Measurements from ENCODE around the gene OR1F1.
"Not testable (repeated sequence)": the region's sequence is repeated elsewhere in the genome, so short reads cannot be mapped to it uniquely, and the experiment has no call there.

The OR1F1 gene

GRCh38 chr16:3187798-3188674, at the start of gene OR1F1:
Gene OR1F1 (plus strand): TSS chr16:3188204.
- Mint-ChIP-seq H3K36me3 (ENCODE audit: insufficient read depth) (peaks cover 55% of the 10 kb centered on the region), H3K27me3 (peaks cover 77% of the 10 kb centered on the region), H3K4me3 (peak within 1 kb of the TSS; percentile 77), H3K9me3 (peaks cover 5% of the 10 kb centered on the region), H3K4me1 (peaks cover 53% of the 10 kb centered on the region), H3K27ac (ENCODE audit: low read depth) (peak within 1 kb of the TSS; percentile 96)
- DNase-seq (ENCODE audit: low spot score in 2 of 2) (peak; percentile 50 to 62), ATAC-seq (replicated peaks; ENCODE audit: extremely low read depth, poor library complexity, severe bottlenecking) (peak; percentile 45)

DNA sequence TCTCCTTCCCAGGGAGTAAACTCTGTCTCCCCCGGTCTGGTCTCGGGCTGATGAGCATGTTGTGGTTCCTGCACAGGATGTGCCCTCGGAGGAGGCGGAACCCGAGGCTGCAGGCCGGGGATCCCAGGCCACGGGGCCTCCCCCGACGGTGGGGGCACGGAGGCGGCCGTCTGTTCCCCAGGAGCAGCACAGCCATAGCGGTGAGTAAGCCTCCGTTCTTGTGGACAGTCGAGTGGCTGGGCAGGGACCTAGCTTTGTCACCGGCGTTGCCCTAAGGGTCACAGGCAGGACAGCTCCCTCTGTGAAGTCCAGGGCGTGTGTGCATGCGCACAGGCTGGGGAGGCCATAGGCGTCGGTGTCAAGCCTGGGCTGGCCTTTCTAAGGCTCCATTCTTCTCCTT, 49.7 kb upstream of the OR1F1 start:
- DNase-seq (ENCODE audit: low spot score in 2 of 2) (no peak), ATAC-seq (replicated peaks; ENCODE audit: extremely low read depth, poor library complexity, severe bottlenecking) (no peak)
- Mint-ChIP-seq H3K4me3 (no peak overlapping the region), H3K4me1 (peaks cover 19% of the 10 kb centered on the region), H3K27ac (ENCODE audit: low read depth) (no peak overlapping the region), H3K9me3 (no peaks in the 10 kb centered on the region), H3K36me3 (ENCODE audit: insufficient read depth) (peaks cover 23% of the 10 kb centered on the region), H3K27me3 (no peaks in the 10 kb centered on the region)

GRCh38 chr16:3138823-3139426, 49.1 kb upstream of the OR1F1 start:
- DNase-seq (ENCODE audit: low spot score in 2 of 2) (no peak), ATAC-seq (replicated peaks; ENCODE audit: extremely low read depth, poor library complexity, severe bottlenecking) (no peak)
- peaks cover 15% of the 10 kb centered on the region for H3K4me1 Mint-ChIP-seq
- peaks cover 23% of the 10 kb centered on the region for H3K36me3 Mint-ChIP-seq (ENCODE audit: insufficient read depth)
- no peaks in the 10 kb centered on the region for H3K27me3 Mint-ChIP-seq
- H3K27ac Mint-ChIP-seq (ENCODE audit: low read depth): no peak overlapping the region
- no peaks in the 10 kb centered on the region for H3K9me3 Mint-ChIP-seq
- H3K4me3 Mint-ChIP-seq: no peak overlapping the region

DNA sequence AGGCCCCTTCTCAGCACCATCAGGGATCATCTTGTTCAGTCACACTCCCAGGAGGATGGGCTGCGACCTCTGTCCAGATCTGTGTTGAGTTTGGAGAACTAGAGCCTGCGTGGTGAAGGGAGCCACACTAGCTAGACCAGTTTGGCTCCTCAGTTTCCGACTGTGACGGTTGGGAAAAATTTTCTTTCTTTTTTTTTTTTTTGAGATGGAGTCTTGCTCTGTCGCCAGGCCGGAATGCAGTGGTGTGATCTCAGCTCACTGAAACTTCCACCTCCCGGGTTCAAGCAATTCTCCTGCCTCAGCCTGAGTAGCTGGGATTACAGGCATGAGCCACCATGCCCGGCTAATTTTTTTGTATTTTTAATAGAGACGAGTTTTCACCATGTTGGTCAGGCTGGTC, 48.4 kb upstream of the OR1F1 start:
- not testable (repeated sequence) for H3K27ac Mint-ChIP-seq (ENCODE audit: low read depth)

DNA sequence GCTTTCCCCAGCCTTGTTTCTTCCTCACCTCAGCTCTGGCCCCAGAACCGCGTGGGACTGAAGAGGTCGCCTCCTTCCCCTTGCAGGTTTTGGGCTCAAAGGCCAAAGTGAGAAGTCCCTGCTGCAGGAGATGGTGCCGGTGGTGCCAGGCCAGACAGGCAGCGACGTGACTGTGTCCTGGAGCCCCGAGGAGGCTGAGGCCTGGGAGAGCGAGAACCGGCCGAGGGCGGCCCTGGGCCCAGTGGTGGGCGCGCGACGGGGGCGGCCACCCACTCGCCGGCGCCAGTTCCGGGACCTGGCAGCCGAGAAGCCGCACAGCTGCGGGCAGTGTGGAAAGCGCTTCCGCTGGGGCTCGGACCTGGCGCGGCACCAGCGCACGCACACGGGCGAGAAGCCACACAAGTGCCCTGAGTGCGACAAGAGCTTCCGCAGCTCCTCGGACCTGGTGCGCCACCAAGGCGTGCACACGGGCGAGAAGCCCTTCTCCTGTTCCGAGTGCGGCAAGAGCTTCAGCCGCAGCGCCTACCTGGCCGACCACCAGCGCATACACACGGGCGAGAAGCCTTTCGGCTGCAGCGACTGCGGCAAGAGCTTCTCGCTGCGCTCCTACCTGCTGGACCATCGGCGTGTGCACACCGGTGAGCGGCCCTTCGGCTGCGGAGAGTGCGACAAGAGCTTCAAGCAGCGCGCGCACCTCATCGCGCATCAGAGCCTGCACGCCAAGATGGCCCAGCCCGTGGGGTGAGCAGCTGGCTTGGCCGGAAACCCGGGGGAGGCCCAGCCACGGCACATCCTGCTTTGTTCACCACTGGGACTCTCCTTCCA, 47.2 kb upstream of the OR1F1 start:
- H3K4me1 Mint-ChIP-seq: peaks cover 11% of the 10 kb centered on the region
- no peak overlapping the region for H3K4me3 Mint-ChIP-seq
- no peaks in the 10 kb centered on the region for H3K9me3 Mint-ChIP-seq
- H3K27ac Mint-ChIP-seq (ENCODE audit: low read depth): no peak overlapping the region
- DNase-seq (ENCODE audit: low spot score in 2 of 2) (no peak), ATAC-seq (replicated peaks; ENCODE audit: extremely low read depth, poor library complexity, severe bottlenecking) (no peak)
- peaks cover 18% of the 10 kb centered on the region for H3K36me3 Mint-ChIP-seq (ENCODE audit: insufficient read depth)
- H3K27me3 Mint-ChIP-seq: no peaks in the 10 kb centered on the region

More for the DNA sequence above, 48.4 kb upstream of the OR1F1 start:
- not testable (repeated sequence) for ATAC-seq (replicated peaks; ENCODE audit: extremely low read depth, poor library complexity, severe bottlenecking); DNase-seq (ENCODE audit: low spot score in 2 of 2); H3K9me3 Mint-ChIP-seq; H3K27me3 Mint-ChIP-seq; H3K4me3 Mint-ChIP-seq
- Mint-ChIP-seq H3K4me1 (peaks cover 12% of the 10 kb centered on the region), H3K36me3 (ENCODE audit: insufficient read depth) (peaks cover 21% of the 10 kb centered on the region)

DNA sequence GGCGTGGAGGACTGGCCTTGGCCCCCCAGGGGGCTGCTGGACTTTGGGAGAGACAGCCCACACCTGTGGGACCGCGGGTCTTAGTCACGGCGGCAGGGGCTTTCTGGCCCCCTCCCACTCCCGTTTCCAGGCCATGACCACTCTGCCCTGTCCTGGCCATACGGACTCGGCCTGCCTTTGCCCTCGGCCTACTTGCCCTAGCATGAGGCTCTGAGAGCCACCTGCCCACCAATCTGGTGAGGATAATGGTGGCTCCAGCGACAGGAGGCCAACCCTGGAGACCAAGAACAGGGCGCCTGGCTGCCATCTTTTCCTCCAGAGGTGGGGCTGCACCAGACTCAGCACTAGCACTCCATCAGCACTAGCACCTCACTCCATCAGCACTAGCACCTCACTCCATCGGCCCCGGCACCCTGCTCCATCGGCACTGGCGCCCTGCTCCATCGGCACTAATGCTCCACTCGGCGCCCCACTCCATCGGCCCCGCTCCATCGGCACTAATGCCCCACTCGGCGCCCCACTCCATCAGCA, 46.2 kb upstream of the OR1F1 start:
- H3K9me3 Mint-ChIP-seq: no peaks in the 10 kb centered on the region
- ATAC-seq (replicated peaks; ENCODE audit: extremely low read depth, poor library complexity, severe bottlenecking) (no peak), DNase-seq (ENCODE audit: low spot score in 2 of 2) (no peak)
- no peaks in the 10 kb centered on the region for H3K27me3 Mint-ChIP-seq
- H3K4me3 Mint-ChIP-seq: no peak overlapping the region
- peaks cover 7% of the 10 kb centered on the region for H3K4me1 Mint-ChIP-seq
- H3K36me3 Mint-ChIP-seq (ENCODE audit: insufficient read depth): peaks cover 18% of the 10 kb centered on the region
- H3K27ac Mint-ChIP-seq (ENCODE audit: low read depth): no peak overlapping the region

DNA sequence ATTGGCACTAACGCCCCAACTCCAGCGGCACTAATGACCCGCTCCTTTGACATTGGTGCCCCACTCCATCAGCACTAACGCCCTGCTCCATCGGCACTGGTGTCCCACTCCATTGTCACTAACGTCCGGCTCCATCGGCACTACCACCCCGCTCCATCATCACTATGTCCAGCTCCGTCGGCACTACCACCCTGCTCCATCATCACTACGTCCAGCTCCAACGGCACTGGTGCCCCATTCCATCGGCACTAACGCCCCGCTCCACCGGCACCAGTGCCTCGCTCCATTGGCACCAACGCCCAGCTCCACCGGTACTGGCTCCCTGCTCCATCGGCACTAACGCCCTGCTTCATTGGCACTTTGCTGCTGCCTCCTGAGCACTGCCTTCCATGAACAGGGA, 45.7 kb upstream of the OR1F1 start:
- Mint-ChIP-seq H3K9me3 (no peaks in the 10 kb centered on the region), H3K4me3 (no peak overlapping the region), H3K4me1 (peaks cover 7% of the 10 kb centered on the region), H3K36me3 (ENCODE audit: insufficient read depth) (peaks cover 16% of the 10 kb centered on the region), H3K27me3 (no peaks in the 10 kb centered on the region), H3K27ac (ENCODE audit: low read depth) (no peak overlapping the region)
- DNase-seq (ENCODE audit: low spot score in 2 of 2) (no peak), ATAC-seq (replicated peaks; ENCODE audit: extremely low read depth, poor library complexity, severe bottlenecking) (no peak)

GRCh38 chr16:3142770-3143169, 45.2 kb upstream of the OR1F1 start:
- no peak for DNase-seq (ENCODE audit: low spot score in 2 of 2)
- H3K4me1 Mint-ChIP-seq: peaks cover 7% of the 10 kb centered on the region
- H3K36me3 Mint-ChIP-seq (ENCODE audit: insufficient read depth): peaks cover 13% of the 10 kb centered on the region
- H3K4me3 Mint-ChIP-seq: no peak overlapping the region
- no peak for ATAC-seq (replicated peaks; ENCODE audit: extremely low read depth, poor library complexity, severe bottlenecking)
- no peaks in the 10 kb centered on the region for H3K27me3 Mint-ChIP-seq
- no peak overlapping the region for H3K27ac Mint-ChIP-seq (ENCODE audit: low read depth)
- no peaks in the 10 kb centered on the region for H3K9me3 Mint-ChIP-seq

- H3K4me1 Mint-ChIP-seq: peaks cover 7% of the 10 kb centered on the region
- H3K27me3 Mint-ChIP-seq: no peaks in the 10 kb centered on the region
- DNase-seq (ENCODE audit: low spot score in 2 of 2): no peak
- no peak for ATAC-seq (replicated peaks; ENCODE audit: extremely low read depth, poor library complexity, severe bottlenecking)
- peaks cover 11% of the 10 kb centered on the region for H3K36me3 Mint-ChIP-seq (ENCODE audit: insufficient read depth)
- H3K4me3 Mint-ChIP-seq: no peak overlapping the region
- H3K9me3 Mint-ChIP-seq: no peaks in the 10 kb centered on the region
- H3K27ac Mint-ChIP-seq (ENCODE audit: low read depth): no peak overlapping the region
Observed at GRCh38 chr16:3143189-3143588, 44.8 kb upstream of the OR1F1 start.

- Mint-ChIP-seq H3K9me3 (no peaks in the 10 kb centered on the region), H3K4me1 (peaks cover 7% of the 10 kb centered on the region), H3K4me3 (no peak overlapping the region), H3K36me3 (ENCODE audit: insufficient read depth) (peaks cover 11% of the 10 kb centered on the region), H3K27me3 (no peaks in the 10 kb centered on the region), H3K27ac (ENCODE audit: low read depth) (no peak overlapping the region)
- ATAC-seq (replicated peaks; ENCODE audit: extremely low read depth, poor library complexity, severe bottlenecking) (no peak), DNase-seq (ENCODE audit: low spot score in 2 of 2) (no peak)
Observed at GRCh38 chr16:3143598-3144320, 44.2 kb upstream of the OR1F1 start.

DNA sequence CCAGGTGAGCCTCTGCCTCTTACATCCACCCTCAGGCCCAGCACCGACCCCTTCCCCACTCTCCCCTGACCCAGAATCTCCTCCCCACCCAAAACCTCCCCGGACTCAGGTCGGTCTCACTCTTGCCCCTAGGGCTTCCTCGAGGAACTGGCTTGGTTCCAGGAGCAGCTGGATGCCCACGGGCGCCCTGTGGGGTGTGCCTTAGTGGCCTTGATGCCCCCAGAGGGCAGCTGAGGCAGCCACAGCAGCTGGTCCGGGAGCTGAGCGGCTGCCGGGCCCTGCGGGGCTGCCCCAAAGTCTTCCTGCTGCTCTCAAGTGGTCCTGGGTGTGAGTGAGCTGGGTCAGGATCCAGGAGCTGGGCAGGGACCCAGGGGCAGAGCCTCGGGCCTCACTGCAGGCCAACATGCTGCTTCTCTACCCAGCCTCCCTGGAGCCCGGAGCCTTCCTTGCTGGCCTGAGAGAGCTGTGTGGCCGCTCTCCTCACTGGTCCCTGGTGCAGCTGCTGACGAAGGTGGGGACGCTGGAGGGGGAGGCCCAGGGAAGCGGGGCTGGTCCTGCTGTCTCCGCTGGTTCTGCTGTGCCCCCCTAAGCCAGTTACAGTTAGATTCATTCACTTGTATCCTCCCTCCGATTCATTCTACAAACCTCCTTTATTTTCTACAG, 43.6 kb upstream of the OR1F1 start:
- Mint-ChIP-seq H3K27ac (ENCODE audit: low read depth) (no peak overlapping the region), H3K9me3 (no peaks in the 10 kb centered on the region), H3K4me1 (peaks cover 7% of the 10 kb centered on the region)

More for the DNA sequence above, 43.6 kb upstream of the OR1F1 start:
- Mint-ChIP-seq H3K27me3 (no peaks in the 10 kb centered on the region), H3K36me3 (ENCODE audit: insufficient read depth) (peaks cover 9% of the 10 kb centered on the region), H3K4me3 (no peak overlapping the region)
- ATAC-seq (replicated peaks; ENCODE audit: extremely low read depth, poor library complexity, severe bottlenecking): no peak
- DNase-seq (ENCODE audit: low spot score in 2 of 2): no peak

Measured in central memory CD8-positive, alpha-beta T cell (primary cell).